GM12878 (cell line): ENCODE measurements around the gene NSUN2. TPM values are rescaled to one million over a fixed set of nuclear protein-coding genes. Genes with fewer than 3 reads are reported as not detected.

Experiments
- ATAC-seq: fragments of 200-7000 bp; cut with Tn5 transposase; 3 replicates; pipeline ENCODE4 v1.9.1; 2020; ENCODE audit warnings: mild to moderate bottlenecking, moderate library complexity
- BruUV-seq: library from RNA; stranded (reverse); fragments of 400-500 nt; replicated peaks from 2 replicates; lab custom pipeline; 2021; lab: Mats Ljungman, UMichigan
- CTCF ChIA-PET: fragments of 300-600 bp; sonication (Branson Sonifier 250); formaldehyde crosslinking; extraction: SDS; loops from one replicate; lab custom pipeline; 2021; ENCODE audit warnings: inconsistent platforms; lab: Yijun Ruan, JAX
- POLR2A ChIA-PET: fragments of 350-600 bp; formaldehyde crosslinking; extraction: SDS; loops from one replicate; lab custom pipeline; 2021; ENCODE audit warnings: inconsistent platforms; lab: Charles Lee
- RAD21 ChIA-PET: fragments of 300-600 bp; sonication (Branson Sonifier 250); formaldehyde crosslinking; loops from one replicate; lab custom pipeline; 2023; ENCODE audit warnings: antibody characterized with exemption; ENCODE audit not compliant: unreplicated experiment; lab: Charles Lee
- SMC1A ChIA-PET: fragments of 300-600 bp; sonication (Branson Sonifier 250); formaldehyde crosslinking; loops from one replicate; lab custom pipeline; 2023; ENCODE audit not compliant: unreplicated experiment, uncharacterized antibody; lab: Charles Lee
- DNase-seq: peaks from one replicate; pipeline ENCODE4 v3.0.0-alpha.2; 2011; ENCODE audit warnings: low read depth, low spot score
- FAIRE-seq: peaks from 3 replicates; lab custom pipeline; 2011; peaks lifted over from hg19 to GRCh38; lab: Jason Lieb, UNC
- H2AFZ ChIP-seq: 2 replicates; pipeline ENCODE4 v1.6.0; 2011; ENCODE audit warnings: low read depth, low read length, control low read depth; ENCODE audit not compliant: control insufficient read depth
- H3K27ac ChIP-seq: 2 replicates; pipeline ENCODE4 v1.5.1; 2011; ENCODE audit warnings: control low read depth; ENCODE audit not compliant: control insufficient read depth, insufficient read depth
- H3K27me3 ChIP-seq, 2 experiments: replicated peaks in 1 of 2; 2 replicates each; pipeline versions ENCODE4 v1.6.0 to v1.6.1; 2011; ENCODE audit warnings: low read length in 1 of 2; ENCODE audit not compliant: control insufficient read depth in 2 of 2, insufficient read depth in 2 of 2
- H3K36me3 ChIP-seq, 2 experiments: 2 replicates each; pipeline ENCODE4 v1.5.1; 2011; ENCODE audit warnings: low read length in 1 of 2; ENCODE audit not compliant: control insufficient read depth in 2 of 2, insufficient read depth in 2 of 2
- H3K4me1 ChIP-seq: 2 replicates; pipeline ENCODE4 v1.6.1; 2011; ENCODE audit warnings: mild to moderate bottlenecking, low read length, moderate library complexity, mixed read lengths; ENCODE audit not compliant: control insufficient read depth, insufficient read depth
- H3K4me2 ChIP-seq: 2 replicates; pipeline ENCODE4 v1.6.0; 2011; ENCODE audit warnings: control low read depth; ENCODE audit not compliant: control insufficient read depth, insufficient read depth
- H3K4me3 ChIP-seq: fragments of 200-600 bp; sonication (generic); 2 replicates; pipeline ENCODE4 v1.5.1; 2016
- H3K79me2 ChIP-seq: 2 replicates; pipeline ENCODE4 v1.6.0; 2011; ENCODE audit warnings: low read length; ENCODE audit not compliant: control insufficient read depth, insufficient read depth
- H3K9ac ChIP-seq: 2 replicates; pipeline ENCODE4 v1.8.0; 2011; ENCODE audit warnings: low read length, control low read depth, mixed read lengths; ENCODE audit not compliant: control insufficient read depth, insufficient read depth
- H3K9me3 ChIP-seq: replicated peaks from 3 replicates; pipeline ENCODE4 v1.5.1; 2011; ENCODE audit warnings: mild to moderate bottlenecking, low read length; ENCODE audit not compliant: control insufficient read depth, insufficient read depth
- H4K20me1 ChIP-seq: 2 replicates; pipeline ENCODE4 v1.6.0; 2011; ENCODE audit not compliant: control insufficient read depth, insufficient read depth
- RAD21 ChIP-seq: IDR thresholded peaks from 2 replicates; pipeline ENCODE4 v1.6.1; 2011; ENCODE audit warnings: mild to moderate bottlenecking, low read depth, low read length, moderate library complexity; ENCODE audit not compliant: insufficient read depth
- SUPT20H ChIP-seq: IDR thresholded peaks from 2 replicates; pipeline ENCODE4 v1.6.1; 2011; ENCODE audit warnings: low read depth, mild to moderate bottlenecking, low read length, moderate library complexity, borderline replicate concordance; ENCODE audit not compliant: control insufficient read depth
- WGBS: methylation state at CpG from one replicate; pipeline ENCODE4 v1.1.6; 2016; ENCODE audit warnings: low lambda C conversion rate; ENCODE audit not compliant: insufficient replicate concordance, insufficient coverage; ENCODE audit errors: missing lambda C conversion rate; 5-methylcytosine and 5-hydroxymethylcytosine counted together
- in situ Hi-C: fragments of 300-500 bp; cut with MboI; formaldehyde crosslinking; loops from 9 replicates; pipeline ENCODE4 v1.14.3; 2018; ENCODE audit warnings: mixed read lengths
- intact Hi-C: fragments of 100-400 bp; cut with micrococcal nuclease; formaldehyde crosslinking; loops from one replicate; pipeline ENCODE4 v1.14.2; 2022; ENCODE audit not compliant: unreplicated experiment
- polyA plus RNA-seq, 11 experiments: library from polyadenylated mRNA; depleted of rRNA in 4 of 11; unstranded in 6 of 11; stranded (reverse) in 5 of 11; fragments of >200 nt; fragmentation: Nextera tagmentation in 4 of 11; fragmentation: Illumina TruSeq in 1 of 11; extraction: Ambion mirVana in 4 of 11; extraction: Trizol in 1 of 11; gene quantifications; 1 replicate in 1 of 11; 2 replicates in 10 of 11; pipeline versions ENCODE4 v1.2.1 to v1.2.3, GENCODE V29; 2011 to 2016; ENCODE audit warnings: inconsistent platforms in 2 of 11, missing spikeins in 2 of 11, low read depth in 1 of 11
- total RNA-seq, 4 experiments: library from RNA; depleted of rRNA in 3 of 4; stranded (reverse); fragments of >200 nt in 3 of 4; fragmentation: Illumina TruSeq in 1 of 4; extraction: Trizol in 1 of 4; gene quantifications; 2 replicates each; pipeline versions ENCODE4 v1.2.1 to v1.2.3, GENCODE V29; 2013 to 2021
- TF ChIP-seq, protein P1 (sequence below), 3 experiments: IDR thresholded peaks in 2 of 3; conservative IDR thresholded peaks in 1 of 3; 2 replicates each; pipeline ENCODE4 v1.5.1; 2011; ENCODE audit warnings: low read depth in 3 of 3, low read length in 3 of 3, mild to moderate bottlenecking in 3 of 3, control low read depth in 2 of 3, moderate library complexity in 2 of 3, inconsistent platforms in 1 of 3, mixed read lengths in 1 of 3; ENCODE audit not compliant: control insufficient read depth in 2 of 3, insufficient read depth in 1 of 3; ENCODE audit errors: extremely low read depth in 1 of 3

Gene NSUN2
- total and polyA plus RNA-seq, 10 of the 15 experiments (the other 5 are each of a cell fraction or from before 2014, with no cell fraction given), result 8.0 to 112 (median 91.1) TPM

- H3K4me3 ChIP-seq, result no peak overlapping the region
- CTCF ChIA-PET, result interaction anchor here (0.6 to 2.0 kb wide), 6 partner anchors 86 to 1078 kb away, joined by 3 to 9 read pairs (median 5); no protein-coding TSS in a partner anchor
- no peaks in the 10 kb centered on the region; the same call in 2 of the 3 replicates for H3K9me3 ChIP-seq
- H2AFZ ChIP-seq, result no peak overlapping the region
- DNase-seq (no peak), ATAC-seq (peak; percentile 61), FAIRE-seq (no peak)
- WGBS, result 52% methylated on average over 12 of the region's 12 CpGs
- H3K79me2 ChIP-seq, result no peaks in the 10 kb centered on the region
- H3K27ac ChIP-seq, result no peak overlapping the region
- no peaks in the 10 kb centered on the region for H3K4me1 ChIP-seq
- TF ChIP-seq SUPT20H, result no peak
- TF ChIP-seq RAD21, result 0 out of 2 replicates have a peak, but pooled peaks have one; percentile 28
- TF ChIP-seq, protein P1, sequence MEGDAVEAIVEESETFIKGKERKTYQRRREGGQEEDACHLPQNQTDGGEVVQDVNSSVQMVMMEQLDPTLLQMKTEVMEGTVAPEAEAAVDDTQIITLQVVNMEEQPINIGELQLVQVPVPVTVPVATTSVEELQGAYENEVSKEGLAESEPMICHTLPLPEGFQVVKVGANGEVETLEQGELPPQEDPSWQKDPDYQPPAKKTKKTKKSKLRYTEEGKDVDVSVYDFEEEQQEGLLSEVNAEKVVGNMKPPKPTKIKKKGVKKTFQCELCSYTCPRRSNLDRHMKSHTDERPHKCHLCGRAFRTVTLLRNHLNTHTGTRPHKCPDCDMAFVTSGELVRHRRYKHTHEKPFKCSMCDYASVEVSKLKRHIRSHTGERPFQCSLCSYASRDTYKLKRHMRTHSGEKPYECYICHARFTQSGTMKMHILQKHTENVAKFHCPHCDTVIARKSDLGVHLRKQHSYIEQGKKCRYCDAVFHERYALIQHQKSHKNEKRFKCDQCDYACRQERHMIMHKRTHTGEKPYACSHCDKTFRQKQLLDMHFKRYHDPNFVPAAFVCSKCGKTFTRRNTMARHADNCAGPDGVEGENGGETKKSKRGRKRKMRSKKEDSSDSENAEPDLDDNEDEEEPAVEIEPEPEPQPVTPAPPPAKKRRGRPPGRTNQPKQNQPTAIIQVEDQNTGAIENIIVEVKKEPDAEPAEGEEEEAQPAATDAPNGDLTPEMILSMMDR (IDR thresholded peaks at IDR 0.05 in 2 of 3, conservative IDR thresholded peaks at IDR 0.05 in 1 of 3; ENCODE audit: control insufficient read depth in 2 of 3, extremely low read depth in 1 of 3, insufficient read depth in 1 of 3, low read depth in 3 of 3, low read length in 3 of 3), result peak; percentile 4 to 46 (median 5); a peak in 2 of 6 replicates
- H3K27me3 ChIP-seq, result peaks cover 0 to 1% of the 10 kb centered on the region in 2 experiments; a peak in 1 of 4 replicates
- no peaks in the 10 kb centered on the region for H3K36me3 ChIP-seq
- BruUV-seq, result no TSS peak
- POLR2A ChIA-PET, result no interaction called here
- SMC1A ChIA-PET, result interaction anchor here (1.0 to 2.8 kb wide), 3 partner anchors 10 to 1084 kb away, joined by 3 to 7 read pairs (median 4); no protein-coding TSS in a partner anchor
- intact Hi-C loops (loop anchor here (10.0 kb wide), 2 partner anchors 200 to 690 kb away; partner anchors contain the start of gene MED10), in situ Hi-C loops (loop anchor here (25.0 kb wide), 1 partner anchor 1087 kb away; no protein-coding TSS in a partner anchor)
- no peak overlapping the region for H3K9ac ChIP-seq
- no peak overlapping the region for H3K4me2 ChIP-seq
- RAD21 ChIA-PET, result interaction anchor here (1.0 to 1.2 kb wide), 2 partner anchors 198 to 408 kb away, joined by 3 to 4 read pairs; no protein-coding TSS in a partner anchor
- H4K20me1 ChIP-seq, result no peaks in the 10 kb centered on the region
Observed at GRCh38 chr5:6574537-6575245, 58.2 kb downstream of the NSUN2 start.
